Measurements from ENCODE around the gene IPO4. TPM values are rescaled to one million over a fixed set of nuclear protein-coding genes. Genes with fewer than 3 reads are reported as not detected.

IPO4 gene
- total and polyA plus RNA-seq, 2 of the 13 experiments (the other 11 are each of a cell fraction or from before 2014, with no cell fraction given) = 39.0 to 179 TPM

GRCh38 chr14:24160850-24161804 is 27.5 kb downstream of the IPO4 start, which contains the start of gene IRF9 (continued):
- TF ChIP-seq NR2C2 (CRISPR knock-in tag; IDR thresholded peaks at IDR 0.05; ENCODE audit: borderline replicate concordance) (peak; percentile 87), ZNF510 (CRISPR knock-in tag; IDR thresholded peaks at IDR 0.05; ENCODE audit: low read depth) (no peak), ZNF781 (CRISPR knock-in tag; IDR thresholded peaks at IDR 0.05; ENCODE audit: borderline replicate concordance, not compliant biosample characterization) (peak; percentile 99), CBFB (CRISPR knock-in tag; IDR thresholded peaks at IDR 0.05) (peak; percentile 94), HDAC6 (IDR thresholded peaks at IDR 0.05; ENCODE audit: low read depth, low read length) (no peak), SALL2 (CRISPR knock-in tag; IDR thresholded peaks at IDR 0.05) (peak; percentile 100), SP2 (CRISPR knock-in tag; IDR thresholded peaks at IDR 0.05) (peak; percentile 51; the same call in 1 of the 2 replicates), ZBTB20 (CRISPR knock-in tag; IDR thresholded peaks at IDR 0.05; ENCODE audit: borderline replicate concordance, low read depth) (peak; percentile 86), SYNCRIP (IDR thresholded peaks at IDR 0.05; ENCODE audit: insufficient read depth, low read depth, low read length) (no peak), ZNF367 (CRISPR knock-in tag; IDR thresholded peaks at IDR 0.05; ENCODE audit: borderline replicate concordance) (no peak), ZMYM2 (CRISPR knock-in tag; IDR thresholded peaks at IDR 0.05) (peak; percentile 77; the same call in 1 of the 2 replicates), ONECUT2 (CRISPR knock-in tag; IDR thresholded peaks at IDR 0.05) (no peak), GMEB1 (CRISPR knock-in tag; IDR thresholded peaks at IDR 0.05; ENCODE audit: borderline replicate concordance) (peak; percentile 86), ZNF766 (CRISPR knock-in tag; IDR thresholded peaks at IDR 0.05; ENCODE audit: borderline replicate concordance) (peak; percentile 93), ZNF263 (CRISPR knock-in tag; IDR thresholded peaks at IDR 0.05) (peak; percentile 58), SMC3 (IDR thresholded peaks at IDR 0.05; ENCODE audit: low read length) (peak; percentile 95)
- TF ChIP-seq, protein P1, sequence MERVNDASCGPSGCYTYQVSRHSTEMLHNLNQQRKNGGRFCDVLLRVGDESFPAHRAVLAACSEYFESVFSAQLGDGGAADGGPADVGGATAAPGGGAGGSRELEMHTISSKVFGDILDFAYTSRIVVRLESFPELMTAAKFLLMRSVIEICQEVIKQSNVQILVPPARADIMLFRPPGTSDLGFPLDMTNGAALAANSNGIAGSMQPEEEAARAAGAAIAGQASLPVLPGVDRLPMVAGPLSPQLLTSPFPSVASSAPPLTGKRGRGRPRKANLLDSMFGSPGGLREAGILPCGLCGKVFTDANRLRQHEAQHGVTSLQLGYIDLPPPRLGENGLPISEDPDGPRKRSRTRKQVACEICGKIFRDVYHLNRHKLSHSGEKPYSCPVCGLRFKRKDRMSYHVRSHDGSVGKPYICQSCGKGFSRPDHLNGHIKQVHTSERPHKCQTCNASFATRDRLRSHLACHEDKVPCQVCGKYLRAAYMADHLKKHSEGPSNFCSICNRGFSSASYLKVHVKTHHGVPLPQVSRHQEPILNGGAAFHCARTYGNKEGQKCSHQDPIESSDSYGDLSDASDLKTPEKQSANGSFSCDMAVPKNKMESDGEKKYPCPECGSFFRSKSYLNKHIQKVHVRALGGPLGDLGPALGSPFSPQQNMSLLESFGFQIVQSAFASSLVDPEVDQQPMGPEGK (CRISPR knock-in tag; IDR thresholded peaks at IDR 0.05) = peak; percentile 100
- TF ChIP-seq, protein P2, sequence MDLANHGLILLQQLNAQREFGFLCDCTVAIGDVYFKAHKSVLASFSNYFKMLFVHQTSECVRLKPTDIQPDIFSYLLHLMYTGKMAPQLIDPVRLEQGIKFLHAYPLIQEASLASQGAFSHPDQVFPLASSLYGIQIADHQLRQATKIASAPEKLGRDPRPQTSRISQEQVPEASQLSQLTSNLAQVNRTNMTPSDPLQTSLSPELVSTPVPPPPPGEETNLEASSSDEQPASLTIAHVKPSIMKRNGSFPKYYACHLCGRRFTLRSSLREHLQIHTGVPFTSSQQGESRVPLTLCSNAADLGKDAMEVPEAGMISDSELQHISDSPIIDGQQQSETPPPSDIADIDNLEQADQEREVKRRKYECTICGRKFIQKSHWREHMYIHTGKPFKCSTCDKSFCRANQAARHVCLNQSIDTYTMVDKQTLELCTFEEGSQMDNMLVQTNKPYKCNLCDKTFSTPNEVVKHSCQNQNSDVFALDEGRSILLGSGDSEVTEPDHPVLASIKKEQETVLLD (CRISPR knock-in tag; IDR thresholded peaks at IDR 0.05; ENCODE audit: low read depth) = no peak
- TF ChIP-seq, protein P3, sequence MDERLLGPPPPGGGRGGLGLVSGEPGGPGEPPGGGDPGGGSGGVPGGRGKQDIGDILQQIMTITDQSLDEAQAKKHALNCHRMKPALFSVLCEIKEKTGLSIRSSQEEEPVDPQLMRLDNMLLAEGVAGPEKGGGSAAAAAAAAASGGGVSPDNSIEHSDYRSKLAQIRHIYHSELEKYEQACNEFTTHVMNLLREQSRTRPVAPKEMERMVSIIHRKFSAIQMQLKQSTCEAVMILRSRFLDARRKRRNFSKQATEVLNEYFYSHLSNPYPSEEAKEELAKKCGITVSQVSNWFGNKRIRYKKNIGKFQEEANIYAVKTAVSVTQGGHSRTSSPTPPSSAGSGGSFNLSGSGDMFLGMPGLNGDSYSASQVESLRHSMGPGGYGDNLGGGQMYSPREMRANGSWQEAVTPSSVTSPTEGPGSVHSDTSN (CRISPR knock-in tag; IDR thresholded peaks at IDR 0.05) = peak; percentile 69
- TF ChIP-seq, protein P4, sequence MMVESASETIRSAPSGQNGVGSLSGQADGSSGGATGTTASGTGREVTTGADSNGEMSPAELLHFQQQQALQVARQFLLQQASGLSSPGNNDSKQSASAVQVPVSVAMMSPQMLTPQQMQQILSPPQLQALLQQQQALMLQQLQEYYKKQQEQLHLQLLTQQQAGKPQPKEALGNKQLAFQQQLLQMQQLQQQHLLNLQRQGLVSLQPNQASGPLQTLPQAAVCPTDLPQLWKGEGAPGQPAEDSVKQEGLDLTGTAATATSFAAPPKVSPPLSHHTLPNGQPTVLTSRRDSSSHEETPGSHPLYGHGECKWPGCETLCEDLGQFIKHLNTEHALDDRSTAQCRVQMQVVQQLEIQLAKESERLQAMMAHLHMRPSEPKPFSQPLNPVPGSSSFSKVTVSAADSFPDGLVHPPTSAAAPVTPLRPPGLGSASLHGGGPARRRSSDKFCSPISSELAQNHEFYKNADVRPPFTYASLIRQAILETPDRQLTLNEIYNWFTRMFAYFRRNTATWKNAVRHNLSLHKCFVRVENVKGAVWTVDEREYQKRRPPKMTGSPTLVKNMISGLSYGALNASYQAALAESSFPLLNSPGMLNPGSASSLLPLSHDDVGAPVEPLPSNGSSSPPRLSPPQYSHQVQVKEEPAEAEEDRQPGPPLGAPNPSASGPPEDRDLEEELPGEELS (CRISPR knock-in tag; IDR thresholded peaks at IDR 0.05) = peak; percentile 94

Data from HepG2 (cell line).